GM12892 (cell line): ENCODE data around the gene EYS.

Experiments
- POLR2A ChIP-seq: IDR thresholded peaks from 2 replicates; pipeline ENCODE4 v1.6.1; 2011; ENCODE audit warnings: low read depth, low read length, control low read depth
- TAF1 ChIP-seq: IDR thresholded peaks from 2 replicates; pipeline ENCODE4 v1.6.1; 2011; ENCODE audit warnings: low read depth, mild to moderate bottlenecking, control low read depth, low read length, borderline replicate concordance

DNA sequence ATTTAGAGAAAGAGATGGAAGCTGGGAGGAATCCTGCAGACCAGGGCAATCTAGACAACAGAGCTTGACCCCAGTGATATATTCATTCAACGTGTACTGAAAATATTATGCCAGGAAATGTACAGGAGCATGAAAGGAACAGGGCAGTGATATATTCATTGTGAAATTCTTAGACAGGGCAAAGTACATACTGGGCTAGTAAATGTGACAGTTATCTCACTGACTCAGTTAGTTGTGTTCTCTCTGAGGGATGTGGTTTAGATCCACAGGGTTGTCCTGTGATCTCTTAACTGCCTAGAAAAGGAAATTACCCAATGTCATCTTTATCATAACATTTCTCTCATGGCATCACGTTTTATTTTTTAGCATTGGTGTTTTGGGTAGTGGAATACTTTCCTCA, 891.3 kb downstream of the EYS start:
- TF ChIP-seq TAF1 = no peak
- no peak for TF ChIP-seq POLR2A
